ENCODE results near the gene SLC34A3.

SLC34A3 gene

DNA sequence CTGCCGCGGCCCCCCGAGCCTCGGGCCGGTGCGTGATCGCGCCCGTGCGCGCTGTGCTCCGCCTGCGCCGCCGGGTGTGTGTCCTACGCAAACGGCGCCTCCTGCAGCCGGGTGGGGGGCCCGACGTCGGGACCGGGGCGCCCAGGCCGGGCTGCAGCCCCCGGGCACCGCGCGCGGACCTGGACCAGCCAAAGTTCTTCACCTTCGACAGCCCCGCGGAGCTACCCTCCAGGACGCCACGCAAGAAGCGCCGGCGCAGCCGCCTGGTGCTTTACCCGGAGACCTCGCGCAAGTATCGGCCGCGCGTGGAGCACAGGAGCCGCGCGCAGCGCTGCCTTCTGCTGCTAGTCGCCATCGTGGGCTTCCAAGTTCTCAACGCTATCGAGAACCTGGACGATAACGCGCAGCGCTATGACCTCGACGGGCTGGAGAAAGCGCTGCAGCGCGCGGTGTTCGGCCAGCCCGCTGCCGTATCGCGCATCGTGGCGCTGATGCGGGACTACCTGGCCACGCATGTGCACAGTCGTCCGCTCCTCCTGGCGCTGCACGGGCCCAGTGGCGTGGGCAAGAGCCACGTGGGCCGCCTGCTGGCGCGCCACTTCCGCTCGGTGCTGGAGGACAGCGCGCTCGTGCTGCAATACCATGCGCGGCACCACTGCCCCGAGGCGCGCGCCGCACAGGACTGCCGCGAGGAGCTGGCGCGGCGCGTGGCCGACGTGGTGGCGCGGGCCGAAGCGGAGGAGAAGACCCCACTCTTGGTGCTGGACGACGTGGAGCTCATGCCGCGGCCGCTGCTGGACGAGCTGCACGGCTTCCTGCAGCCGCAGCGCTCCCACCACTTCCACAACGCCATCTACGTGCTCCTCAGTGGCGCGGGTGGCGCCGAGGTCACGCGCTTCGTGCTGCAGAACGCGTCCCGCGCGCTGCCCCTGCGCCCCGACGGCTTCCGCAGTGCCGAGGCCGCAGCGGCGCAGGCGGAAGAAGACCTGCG lies 48.3 kb downstream of the SLC34A3 start:
- FAIRE-seq, result no peak

DNA sequence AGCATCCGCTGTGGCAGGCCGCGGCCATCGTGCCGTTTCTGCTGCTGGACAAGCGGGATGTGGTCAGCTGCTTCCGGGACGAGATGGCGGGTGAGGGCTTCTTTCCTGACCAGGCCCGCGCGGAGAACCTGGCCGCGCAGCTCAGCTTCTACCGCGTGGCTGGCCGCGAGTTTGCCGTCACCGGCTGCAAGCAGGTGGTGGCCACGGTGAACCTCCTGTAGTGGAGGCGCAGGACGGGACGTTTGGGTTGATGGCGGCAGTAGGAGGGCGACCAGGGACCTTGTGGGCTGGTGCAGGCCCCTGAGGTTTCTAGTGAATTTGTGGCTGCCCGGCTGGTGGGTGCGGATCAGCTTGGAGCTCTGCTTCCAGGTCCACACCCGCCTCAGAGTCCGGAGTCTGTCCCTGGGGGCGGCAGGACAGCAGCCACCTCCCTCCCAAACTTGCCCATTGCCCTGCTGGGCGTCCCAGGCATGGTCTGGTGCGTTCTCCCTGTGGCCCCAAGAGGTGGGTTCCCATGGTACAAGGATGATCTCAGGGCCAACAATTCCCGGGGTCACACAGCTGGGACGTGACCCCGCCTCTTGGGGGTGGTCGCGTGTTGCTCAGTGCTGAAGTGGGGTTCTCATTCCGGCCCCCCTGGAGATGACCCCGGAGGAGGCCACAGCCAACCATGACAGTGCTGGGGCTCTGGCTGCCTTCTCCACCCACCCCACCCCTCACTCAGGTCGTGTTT lies 49.2 kb downstream of the SLC34A3 start:
- FAIRE-seq, result no peak

DNA sequence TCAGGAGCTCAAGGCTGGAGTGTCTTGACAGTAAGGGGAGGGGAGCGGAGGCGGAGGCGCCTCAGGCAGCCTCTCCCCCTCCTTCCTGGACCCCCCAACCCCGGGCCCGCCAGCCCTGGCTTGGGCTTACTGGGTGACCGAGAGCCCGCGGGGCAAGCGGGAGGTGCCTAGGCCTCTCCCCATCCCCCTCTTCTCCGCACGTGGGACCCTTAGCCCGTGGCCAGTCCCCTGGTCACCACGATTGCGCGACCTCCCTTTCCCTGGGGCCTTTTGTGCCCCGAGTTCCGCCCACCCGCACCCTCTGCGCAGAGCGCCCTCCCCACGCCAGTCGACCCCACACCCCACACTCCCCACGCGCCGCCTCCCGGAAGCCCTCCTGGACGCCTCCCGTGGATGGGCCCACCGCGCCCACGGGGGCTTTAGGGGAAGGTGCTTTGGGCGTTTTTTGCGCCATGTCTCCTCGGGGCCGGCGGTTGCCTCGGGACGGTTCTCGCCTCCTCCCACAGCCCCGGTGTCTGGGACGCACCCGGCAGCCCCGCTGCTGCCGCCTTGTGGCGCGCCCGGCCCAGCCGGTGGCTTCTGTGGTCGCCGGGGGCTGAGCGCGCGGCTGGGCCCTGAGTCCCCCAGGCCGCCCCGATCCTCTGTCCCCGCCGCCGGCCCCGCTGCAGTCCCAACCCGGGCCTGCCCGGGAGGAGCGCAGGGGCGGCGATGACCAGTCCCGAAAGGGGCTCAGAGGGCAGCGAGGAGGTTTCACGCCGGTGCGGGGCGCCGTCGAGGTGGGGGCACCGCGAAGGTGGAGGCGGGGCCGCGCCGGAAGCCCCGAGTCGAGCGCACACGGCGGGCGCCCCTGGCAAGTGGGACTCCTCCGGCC lies 50.0 kb downstream of the SLC34A3 start:
- no peak for FAIRE-seq

DNA sequence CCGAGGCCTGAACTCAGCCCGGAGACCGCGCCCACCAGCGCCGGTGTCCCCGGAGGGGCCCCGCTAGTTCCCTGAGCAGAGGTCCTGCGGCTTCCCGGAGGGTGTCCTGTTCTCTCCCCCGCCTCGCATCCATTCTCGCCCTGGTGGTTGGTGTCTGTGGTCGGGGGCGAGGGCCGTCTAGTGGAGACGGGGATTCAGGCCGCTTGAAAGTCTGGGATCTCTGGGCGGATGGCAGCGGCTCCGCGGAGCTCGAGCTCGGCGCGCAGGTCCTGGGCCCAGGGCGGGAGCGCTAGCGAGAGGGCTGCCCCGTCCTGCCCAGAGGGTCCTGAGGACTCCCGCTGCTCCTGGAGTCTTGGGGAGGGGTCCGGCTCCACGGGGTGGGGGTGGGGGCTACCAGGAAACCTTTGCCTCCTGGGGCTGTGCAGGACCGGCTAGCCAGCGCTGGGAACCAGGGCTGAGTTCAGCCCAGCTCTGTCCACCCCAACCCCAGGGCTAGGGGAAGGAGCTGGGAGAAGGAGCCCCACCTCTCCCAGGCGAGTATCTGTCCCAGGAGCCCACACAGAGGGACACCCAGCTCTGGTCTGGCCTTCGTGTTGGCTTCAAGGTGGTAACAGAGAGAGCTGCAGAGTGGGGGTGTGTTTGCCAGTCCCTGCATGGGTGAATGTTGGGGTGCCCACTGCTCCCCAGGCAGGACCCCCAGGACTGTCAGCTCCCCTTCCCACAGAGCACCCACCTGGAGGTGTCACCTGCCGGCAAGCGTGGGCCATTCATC lies 50.8 kb downstream of the SLC34A3 start:
- FAIRE-seq, result no peak

Data from endometrium (tissue), 2 donors.